Gastrocnemius medialis (tissue), 4 donors: ENCODE results near the gene SAMD8. TPM values are rescaled to one million over a fixed set of nuclear protein-coding genes. Genes with fewer than 3 reads are reported as not detected.

Source experiments
- ATAC-seq, 2 donors: fragments of 150-250 bp; one replicate each; pipeline ENCODE4 v1.9.1; 2016
- DNase-seq, 2 donors: peaks; one replicate each; pipeline ENCODE4 v3.0.0-alpha.2; 2019
- H3K27ac ChIP-seq, 4 donors: fragments of 200-600 bp; sonication (generic); 1 replicate in 1 of 4; 2 replicates in 3 of 4; pipeline ENCODE4 v1.5.1; 2016 to 2018; ENCODE audit warnings: mild to moderate bottlenecking in 2 of 4, moderate library complexity in 1 of 4
- H3K27me3 ChIP-seq, 3 donors: fragments of 200-600 bp; sonication (generic) in 2 of 3; 1 replicate in 1 of 3; 2 replicates in 2 of 3; pipeline versions ENCODE4 v1.5.1 to v1.6.0; 2016 to 2019; ENCODE audit warnings: mild to moderate bottlenecking in 1 of 3, moderate library complexity in 1 of 3
- H3K36me3 ChIP-seq, 2 donors: fragments of 200-600 bp; sonication (generic) in 1 of 2; one replicate each; pipeline ENCODE4 v1.5.1; 2017 to 2018
- H3K4me1 ChIP-seq, 2 donors: fragments of 200-600 bp; sonication (generic) in 1 of 2; one replicate each; pipeline ENCODE4 v1.5.1; 2016 to 2017; ENCODE audit warnings: mild to moderate bottlenecking in 2 of 2
- H3K4me3 ChIP-seq, 4 donors: fragments of 200-600 bp; sonication (generic) in 3 of 4; 1 replicate in 1 of 4; 2 replicates in 3 of 4; pipeline ENCODE4 v1.5.1; 2016 to 2019; ENCODE audit warnings: mild to moderate bottlenecking in 2 of 4
- H3K9me3 ChIP-seq, 3 donors: fragments of 200-600 bp; sonication (generic) in 2 of 3; 1 replicate in 1 of 3; 2 replicates in 2 of 3; pipeline ENCODE4 v1.5.1; 2016 to 2019
- POLR2A ChIP-seq, 2 donors: fragments of 450-650 bp; IDR thresholded peaks; one replicate each; pipeline ENCODE4 v1.6.1; 2017; ENCODE audit warnings: antibody characterized with exemption in 2 of 2, mild to moderate bottlenecking in 2 of 2, moderate library complexity in 2 of 2
- in situ Hi-C, 4 donors: fragments of 200-750 bp; cut with MboI; loops; one replicate each; pipeline versions ENCODE4 v1.15.0 to v1.8.0; 2017; ENCODE audit warnings: low sequenced_read_pairs in 4 of 4
- intact Hi-C: fragments of 100-400 bp; cut with DNase I; formaldehyde crosslinking; loops from one replicate; pipeline ENCODE4 v1.15.1; 2023; ENCODE audit warnings: low total_unique reads
- total RNA-seq, 4 donors: library from RNA; depleted of rRNA; stranded (reverse); fragments of >200 nt; gene quantifications; one replicate each; pipeline versions ENCODE4 v1.1.0 to v1.2.3, GENCODE V29; 2016
- TF ChIP-seq, protein P1 (sequence below), 5 experiments: fragments of 450-650 bp in 3 of 5; fragments of 200-600 bp in 2 of 5; sonication (generic) in 2 of 5; IDR thresholded peaks in 4 of 5; conservative IDR thresholded peaks in 1 of 5; 1 replicate in 4 of 5; 2 replicates in 1 of 5; pipeline ENCODE4 v1.5.1; 2016 to 2019; ENCODE audit warnings: antibody characterized with exemption in 5 of 5, mild to moderate bottlenecking in 3 of 5, moderate library complexity in 3 of 5

The SAMD8 gene
- 100 to 1,000 TPM in 1 of 4 donors, 10 to 100 TPM in 3; 46.2 to 125 (median 68.9) TPM for total RNA-seq

DNA sequence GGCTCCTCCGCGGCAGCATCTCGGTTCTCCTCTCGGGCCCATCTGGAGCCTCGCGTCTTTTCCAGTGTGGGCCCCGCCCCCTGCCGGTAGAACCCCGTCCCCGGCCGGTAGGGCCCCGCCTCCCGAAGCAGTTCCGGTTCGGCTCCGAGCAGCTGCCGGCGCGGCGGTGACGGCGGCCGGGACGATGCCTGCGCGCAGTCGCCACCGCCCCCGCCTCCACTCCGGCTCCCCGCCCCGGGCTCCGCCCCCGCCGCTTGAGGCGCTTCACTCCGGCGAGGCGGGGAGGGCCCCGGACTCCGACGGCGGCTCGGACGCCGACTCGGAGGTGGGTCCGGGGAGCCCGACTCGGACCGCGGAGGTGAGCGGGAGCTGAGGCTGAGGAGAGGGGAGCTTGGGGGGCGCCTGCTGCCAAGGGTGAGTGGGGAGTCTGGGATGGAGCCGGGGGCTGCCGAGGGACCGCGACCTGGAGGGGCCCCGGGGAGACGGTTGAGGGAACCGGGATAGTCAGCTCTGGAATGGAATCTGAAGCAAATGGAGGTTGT is at the start of gene SAMD8:
TSS of gene SAMD8 (plus strand) at position 292 of the 542 bp plus-strand sequence. CDS start 38,873 bp downstream, outside the sequence.
- peak within 1 kb of the TSS; percentile 97 to 100 (median 98) for H3K27ac ChIP-seq
- ATAC-seq, result peak; percentile 49 to 50
- peak within 1 kb of the TSS; percentile 88 to 100 (median 94) for H3K4me3 ChIP-seq
- DNase-seq, result peak; percentile 97 to 99
- no peaks in the 10 kb centered on the region for H3K36me3 ChIP-seq
- intact Hi-C loops, result loop anchor here (1.0 to 10.0 kb wide), 5 partner anchors 99 to 1237 kb away; partner anchors contain the start of genes CAMK2G, KAT6B and VDAC2
- TF ChIP-seq POLR2A (IDR thresholded peaks at IDR 0.05), result peak; percentile 99
- TF ChIP-seq, protein P1, sequence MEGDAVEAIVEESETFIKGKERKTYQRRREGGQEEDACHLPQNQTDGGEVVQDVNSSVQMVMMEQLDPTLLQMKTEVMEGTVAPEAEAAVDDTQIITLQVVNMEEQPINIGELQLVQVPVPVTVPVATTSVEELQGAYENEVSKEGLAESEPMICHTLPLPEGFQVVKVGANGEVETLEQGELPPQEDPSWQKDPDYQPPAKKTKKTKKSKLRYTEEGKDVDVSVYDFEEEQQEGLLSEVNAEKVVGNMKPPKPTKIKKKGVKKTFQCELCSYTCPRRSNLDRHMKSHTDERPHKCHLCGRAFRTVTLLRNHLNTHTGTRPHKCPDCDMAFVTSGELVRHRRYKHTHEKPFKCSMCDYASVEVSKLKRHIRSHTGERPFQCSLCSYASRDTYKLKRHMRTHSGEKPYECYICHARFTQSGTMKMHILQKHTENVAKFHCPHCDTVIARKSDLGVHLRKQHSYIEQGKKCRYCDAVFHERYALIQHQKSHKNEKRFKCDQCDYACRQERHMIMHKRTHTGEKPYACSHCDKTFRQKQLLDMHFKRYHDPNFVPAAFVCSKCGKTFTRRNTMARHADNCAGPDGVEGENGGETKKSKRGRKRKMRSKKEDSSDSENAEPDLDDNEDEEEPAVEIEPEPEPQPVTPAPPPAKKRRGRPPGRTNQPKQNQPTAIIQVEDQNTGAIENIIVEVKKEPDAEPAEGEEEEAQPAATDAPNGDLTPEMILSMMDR (IDR thresholded peaks at IDR 0.05 in 4 of 5, conservative IDR thresholded peaks at IDR 0.05 in 1 of 5), result peak; percentile 17 to 78 (median 54)
- H3K9me3 ChIP-seq, result no peaks in the 10 kb centered on the region
- H3K4me1 ChIP-seq, result peaks cover 67 to 72% of the 10 kb centered on the region in 2 donors
- in situ Hi-C loops, result loop anchor here in 3 of 4 donors (5.0 to 10.0 kb wide), 2 partner anchors 113 to 116 kb away; no protein-coding TSS in a partner anchor
- no peaks in the 10 kb centered on the region for H3K27me3 ChIP-seq

- no peak for DNase-seq
- Histone ChIP-seq H3K27ac (peak overlapping the region in 3 of 4 donors; percentile 42 to 69 (median 49)), H3K4me1 (peaks cover 18 to 26% of the 10 kb centered on the region in 2 donors), H3K4me3 (no peak overlapping the region), H3K9me3 (no peaks in the 10 kb centered on the region), H3K36me3 (no peaks in the 10 kb centered on the region), H3K27me3 (no peaks in the 10 kb centered on the region)
- TF ChIP-seq, protein P1 (IDR thresholded peaks at IDR 0.05 in 4 of 5, conservative IDR thresholded peaks at IDR 0.05 in 1 of 5), result no peak
- no peak for TF ChIP-seq POLR2A (IDR thresholded peaks at IDR 0.05)
- intact Hi-C loops (no loop called here), in situ Hi-C loops (no loop called here)
- peak in 1 of 2 donors; percentile 10 for ATAC-seq
These were observed 49.5 kb upstream of the SAMD8 start for GRCh38 chr10:75061709-75062505.

DNA sequence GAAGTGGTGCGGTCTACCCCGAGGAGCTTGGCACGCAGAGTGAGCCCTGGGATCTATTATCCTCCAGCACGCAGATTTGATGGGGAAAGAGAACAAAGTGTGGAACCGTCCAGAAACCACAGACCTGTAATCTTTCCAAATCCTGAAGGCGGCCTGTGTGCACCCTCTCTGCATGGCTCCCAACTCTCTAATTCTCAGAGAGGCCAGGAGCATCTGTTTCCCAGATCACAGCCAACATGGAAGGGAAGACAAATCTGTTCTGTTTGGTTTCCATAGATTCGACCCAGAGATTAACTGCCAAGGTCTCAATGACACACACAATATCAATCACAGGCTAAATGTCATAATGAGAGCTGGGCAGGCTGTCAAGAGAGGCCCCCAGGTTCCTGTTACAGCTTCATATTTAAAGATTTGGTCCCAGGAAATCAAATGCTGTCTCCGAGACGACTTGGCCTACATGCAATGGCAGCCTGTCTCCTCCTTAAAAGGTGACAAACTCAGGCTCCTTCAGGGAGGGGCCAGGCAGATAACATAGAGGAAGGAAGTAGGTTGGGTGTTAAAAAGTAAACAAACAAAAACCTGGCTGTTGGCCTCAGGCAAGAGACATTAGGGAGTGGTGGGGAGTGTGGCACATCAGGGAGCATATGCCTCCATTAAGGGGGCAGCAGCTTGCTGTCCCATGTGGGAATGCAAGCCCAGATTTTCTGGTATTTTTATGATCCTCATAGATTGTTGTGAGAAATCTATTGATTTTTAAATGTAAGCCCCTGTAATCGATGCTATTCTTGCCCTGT is 48.8 kb upstream of the SAMD8 start:
- H3K4me1 ChIP-seq, result peaks cover 18 to 26% of the 10 kb centered on the region in 2 donors
- peak in 1 of 2 donors; percentile 16 for DNase-seq
- no peaks in the 10 kb centered on the region for H3K9me3 ChIP-seq
- no peaks in the 10 kb centered on the region for H3K27me3 ChIP-seq
- H3K27ac ChIP-seq, result peak overlapping the region in 3 of 4 donors; percentile 42 to 69 (median 49)
- no peak overlapping the region for H3K4me3 ChIP-seq
- in situ Hi-C loops (no loop called here), intact Hi-C loops (no loop called here)
- no peaks in the 10 kb centered on the region for H3K36me3 ChIP-seq
- peak in 1 of 2 donors; percentile 34 for ATAC-seq
- TF ChIP-seq, protein P1 (IDR thresholded peaks at IDR 0.05 in 4 of 5, conservative IDR thresholded peaks at IDR 0.05 in 1 of 5), result no peak
- TF ChIP-seq POLR2A (IDR thresholded peaks at IDR 0.05), result no peak

DNA sequence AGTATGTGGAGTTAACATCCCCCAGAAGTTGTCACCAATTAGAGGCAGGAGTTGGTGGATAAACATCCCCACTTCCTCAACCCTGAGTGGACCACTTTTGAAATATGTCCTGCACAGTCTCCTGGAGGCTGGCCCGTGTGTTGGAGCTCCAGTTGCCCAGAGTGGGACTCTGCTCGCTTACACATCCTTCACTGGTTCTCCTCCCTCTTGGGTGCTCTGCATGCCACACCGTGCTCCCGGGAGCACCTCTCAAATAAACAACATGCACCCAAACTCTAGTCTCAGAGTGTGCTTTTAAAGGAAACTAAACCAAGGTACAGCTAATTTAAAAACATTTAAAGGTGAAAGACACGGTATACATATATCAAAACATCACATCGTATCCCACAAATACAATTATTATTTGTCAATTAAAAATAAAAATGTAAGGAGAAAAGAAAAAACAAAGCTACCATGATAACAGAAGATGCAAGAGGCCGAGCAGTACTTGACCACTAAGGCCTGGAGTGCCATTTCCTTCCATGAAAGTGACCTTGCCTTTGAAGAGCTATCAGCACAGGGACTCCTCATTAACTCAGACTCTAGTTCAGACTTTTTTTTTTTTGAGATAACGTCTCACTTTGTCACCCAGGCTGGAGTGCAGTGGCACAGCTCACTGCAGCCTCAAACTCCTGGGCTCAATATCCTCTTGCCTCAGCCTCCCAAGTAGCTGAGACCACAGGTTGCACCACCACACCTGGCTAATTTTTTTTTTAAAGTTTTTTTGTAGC is 47.8 kb upstream of the SAMD8 start:
- Histone ChIP-seq H3K4me3 (no peak overlapping the region), H3K9me3 (no peaks in the 10 kb centered on the region), H3K27me3 (no peaks in the 10 kb centered on the region), H3K36me3 (no peaks in the 10 kb centered on the region), H3K27ac (peak overlapping the region in 1 of 4 donors; percentile 69), H3K4me1 (peaks cover 13 to 20% of the 10 kb centered on the region in 2 donors)
- intact Hi-C loops, result no loop called here
- TF ChIP-seq, protein P1 (IDR thresholded peaks at IDR 0.05 in 4 of 5, conservative IDR thresholded peaks at IDR 0.05 in 1 of 5), result no peak
- TF ChIP-seq POLR2A (IDR thresholded peaks at IDR 0.05), result no peak
- ATAC-seq (no peak), DNase-seq (no peak)
- in situ Hi-C loops, result no loop called here
